Anterior cingulate cortex (tissue), 58 donors: Measurements from ENCODE around the gene SPRR2F.

Experiments
- DNase-seq, 58 donors: peaks; one replicate each; lab custom pipeline; 2025; lab: John Stamatoyannopoulos, UW

SPRR2F gene

DNA sequence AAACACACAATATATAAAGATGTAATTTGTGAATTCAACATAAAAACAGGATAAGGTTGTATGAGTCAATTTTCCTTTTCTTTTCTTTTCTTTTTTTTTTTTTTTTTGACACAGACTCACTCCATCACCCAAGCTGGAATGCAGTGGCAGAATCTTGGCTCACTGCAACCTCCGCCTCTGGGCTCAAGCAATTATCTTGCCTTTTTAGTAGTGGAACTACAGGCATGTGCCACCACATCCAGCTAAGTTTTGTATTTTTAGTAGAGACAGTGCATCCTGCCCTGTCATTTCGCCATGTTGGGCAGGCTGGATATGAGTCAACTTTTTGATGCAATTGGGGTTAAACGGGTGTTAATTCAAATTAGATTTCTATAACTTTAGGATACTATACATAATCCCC lies 31.6 kb downstream of the SPRR2F start:
- no peak for DNase-seq

DNA sequence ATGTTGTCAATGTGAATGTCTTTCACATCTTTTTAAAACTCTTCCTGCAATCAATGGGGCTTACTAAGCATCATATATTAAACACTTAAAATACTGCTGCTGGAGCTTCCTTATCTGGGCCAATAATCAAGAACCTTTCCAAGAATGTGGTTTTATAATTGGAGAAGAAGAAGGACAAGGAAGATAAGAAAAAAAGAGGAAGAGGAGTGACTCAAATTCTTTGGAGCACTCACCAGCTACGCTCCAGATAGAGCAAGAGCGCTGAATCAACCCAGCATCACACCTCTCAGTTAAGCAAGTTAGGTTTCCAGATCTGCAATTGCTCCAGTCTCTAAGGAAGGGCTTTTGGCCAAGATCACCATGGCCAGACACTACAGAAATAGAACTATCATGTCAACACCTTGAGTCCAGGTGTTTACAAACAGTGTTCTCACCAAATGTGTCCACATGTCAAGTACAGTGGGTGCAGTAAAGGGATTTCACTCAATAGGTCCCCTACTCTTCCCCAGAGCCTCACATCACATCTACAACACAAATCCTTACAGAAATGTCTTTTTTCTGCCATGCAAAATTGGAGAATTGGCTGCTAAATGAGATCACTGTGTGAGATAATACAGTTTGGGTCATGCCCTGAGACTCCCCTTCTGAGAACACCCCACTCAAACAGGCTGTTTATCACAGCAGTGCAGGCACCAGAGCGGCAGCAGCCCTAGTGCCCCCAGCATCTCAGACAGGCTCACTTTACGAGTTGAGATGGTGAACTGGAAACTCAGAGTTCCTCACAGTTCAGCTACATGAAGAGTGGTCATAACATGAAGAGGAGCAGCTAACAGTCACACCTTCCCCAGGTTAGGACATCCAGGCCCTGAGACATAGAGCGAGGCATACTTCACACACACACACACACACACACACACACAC lies 40.2 kb downstream of the SPRR2F start:
- DNase-seq: no peak

DNA sequence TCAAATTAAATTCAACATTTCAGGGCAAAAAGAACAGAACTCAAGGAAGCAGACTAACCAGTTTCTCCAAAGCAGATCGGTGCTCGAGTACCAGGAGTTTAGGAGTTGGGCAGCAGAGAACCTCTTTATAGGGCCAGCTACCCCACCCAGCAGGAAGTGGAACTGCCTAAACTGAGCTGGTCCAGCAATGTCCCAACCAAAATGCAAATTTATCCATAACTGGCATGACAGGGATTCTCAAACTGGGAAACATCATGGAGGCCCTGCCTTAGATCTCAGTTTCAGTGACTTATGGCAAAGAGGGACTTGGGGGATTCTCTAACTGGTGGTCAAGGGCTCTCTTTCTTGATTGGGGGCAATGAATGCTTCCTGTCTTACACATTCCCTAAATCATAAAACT lies 41.8 kb downstream of the SPRR2F start, which contains the start of gene SPRR2B:
TSS of gene SPRR2B (minus strand) at position 101 of the 400 bp plus-strand sequence. CDS start 772 bp downstream, outside the sequence.
- no peak for DNase-seq

DNA sequence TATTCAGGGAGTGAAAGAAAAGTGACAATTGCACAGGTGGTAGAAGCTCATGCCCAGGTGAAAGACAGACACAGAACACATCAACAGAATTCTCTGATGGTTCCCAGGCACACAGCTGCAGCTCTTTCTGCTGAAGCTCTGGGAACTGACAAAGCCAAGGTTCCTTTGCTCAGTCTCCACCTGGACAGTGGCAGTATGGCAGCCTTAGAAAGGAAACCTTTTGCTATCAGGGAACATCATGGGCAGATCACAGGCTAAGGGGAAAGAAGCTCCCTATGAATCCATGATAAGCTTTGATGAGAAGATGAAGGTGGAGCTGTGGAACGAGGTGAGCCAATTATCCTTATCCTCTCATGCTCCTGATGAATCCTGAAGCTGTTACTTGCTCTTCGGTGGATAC lies 43.1 kb downstream of the SPRR2F start:
- DNase-seq: no peak
